Measurements from ENCODE around the gene CD151. TPM values are rescaled to one million over a fixed set of nuclear protein-coding genes. Genes with fewer than 3 reads are reported as not detected.

The CD151 gene
- total RNA-seq, 1 experiment from 2014 or later = 482 TPM

GRCh38 chr11:791658-792534, 40.9 kb upstream of the CD151 start:
- peaks cover 61% of the 10 kb centered on the region for H3K36me3 Mint-ChIP-seq (ENCODE audit: insufficient read depth, unreplicated experiment)
- TF ChIP-seq CTCF (IDR thresholded peaks at IDR 0.05; ENCODE audit: unreplicated experiment) = no peak
- H3K9me3 Mint-ChIP-seq (ENCODE audit: low read depth, unreplicated experiment) = no peaks in the 10 kb centered on the region
- intact Hi-C loops (cut with micrococcal nuclease; ENCODE audit: unreplicated experiment) = no loop called here
- H3K27me3 Mint-ChIP-seq (ENCODE audit: unreplicated experiment) = no peaks in the 10 kb centered on the region
- DNase-seq = no peak
- H3K27ac Mint-ChIP-seq (ENCODE audit: unreplicated experiment) = no peak overlapping the region
- CTCF ChIA-PET = no interaction called here
- no peaks in the 10 kb centered on the region for H3K4me1 Mint-ChIP-seq (ENCODE audit: low read depth, unreplicated experiment)
- no peak overlapping the region for H3K4me3 Mint-ChIP-seq (ENCODE audit: low read depth, unreplicated experiment)
- BruUV-seq (replicated peaks) = no TSS peak

- Mint-ChIP-seq H3K36me3 (ENCODE audit: insufficient read depth, unreplicated experiment) (peaks cover 64% of the 10 kb centered on the region), H3K27me3 (ENCODE audit: unreplicated experiment) (no peaks in the 10 kb centered on the region), H3K4me3 (ENCODE audit: low read depth, unreplicated experiment) (no peak overlapping the region), H3K27ac (ENCODE audit: unreplicated experiment) (no peak overlapping the region), H3K9me3 (ENCODE audit: low read depth, unreplicated experiment) (no peaks in the 10 kb centered on the region), H3K4me1 (ENCODE audit: low read depth, unreplicated experiment) (no peaks in the 10 kb centered on the region)
- no peak for DNase-seq
- BruUV-seq (replicated peaks) = no TSS peak
- no peak for TF ChIP-seq CTCF (IDR thresholded peaks at IDR 0.05; ENCODE audit: unreplicated experiment)
- CTCF ChIA-PET = no interaction called here
- intact Hi-C loops (cut with micrococcal nuclease; ENCODE audit: unreplicated experiment) = no loop called here
Observed at GRCh38 chr11:792535-792821, 40.3 kb upstream of the CD151 start.

GRCh38 chr11:792873-793272, 39.9 kb upstream of the CD151 start:
- TF ChIP-seq CTCF (IDR thresholded peaks at IDR 0.05; ENCODE audit: unreplicated experiment) = no peak
- peaks cover 68% of the 10 kb centered on the region for H3K36me3 Mint-ChIP-seq (ENCODE audit: insufficient read depth, unreplicated experiment)
- H3K9me3 Mint-ChIP-seq (ENCODE audit: low read depth, unreplicated experiment) = no peaks in the 10 kb centered on the region
- H3K4me3 Mint-ChIP-seq (ENCODE audit: low read depth, unreplicated experiment) = no peak overlapping the region
- DNase-seq = no peak
- no peaks in the 10 kb centered on the region for H3K4me1 Mint-ChIP-seq (ENCODE audit: low read depth, unreplicated experiment)
- intact Hi-C loops (cut with micrococcal nuclease; ENCODE audit: unreplicated experiment) = no loop called here
- no peaks in the 10 kb centered on the region for H3K27me3 Mint-ChIP-seq (ENCODE audit: unreplicated experiment)
- BruUV-seq (replicated peaks) = no TSS peak
- no peak overlapping the region for H3K27ac Mint-ChIP-seq (ENCODE audit: unreplicated experiment)
- CTCF ChIA-PET = no interaction called here

- BruUV-seq (replicated peaks) = no TSS peak
- H3K27me3 Mint-ChIP-seq (ENCODE audit: unreplicated experiment) = no peaks in the 10 kb centered on the region
- intact Hi-C loops (cut with micrococcal nuclease; ENCODE audit: unreplicated experiment) = no loop called here
- CTCF ChIA-PET = no interaction called here
- no peak for DNase-seq
- H3K4me1 Mint-ChIP-seq (ENCODE audit: low read depth, unreplicated experiment) = no peaks in the 10 kb centered on the region
- H3K36me3 Mint-ChIP-seq (ENCODE audit: insufficient read depth, unreplicated experiment) = peaks cover 67% of the 10 kb centered on the region
- H3K4me3 Mint-ChIP-seq (ENCODE audit: low read depth, unreplicated experiment) = no peak overlapping the region
- no peak for TF ChIP-seq CTCF (IDR thresholded peaks at IDR 0.05; ENCODE audit: unreplicated experiment)
- H3K9me3 Mint-ChIP-seq (ENCODE audit: low read depth, unreplicated experiment) = no peaks in the 10 kb centered on the region
- H3K27ac Mint-ChIP-seq (ENCODE audit: unreplicated experiment) = no peak overlapping the region
Observed at GRCh38 chr11:793556-793955, 39.2 kb upstream of the CD151 start.
